ENCODE results near the gene LASP1NB.
"Not testable (repeated sequence)": the region's sequence is repeated elsewhere in the genome, so short reads cannot be mapped to it uniquely, and the experiment has no call there.

The LASP1NB gene

GRCh38 chr17:38926293-38927070 is 1.1 kb downstream of the LASP1NB start:
- Mint-ChIP-seq H3K9me3 (ENCODE audit: unreplicated experiment) (peaks cover 2% of the 10 kb centered on the region), H3K4me1 (ENCODE audit: low read depth, unreplicated experiment) (peaks cover 8% of the 10 kb centered on the region), H3K27me3 (ENCODE audit: unreplicated experiment) (no peaks in the 10 kb centered on the region), H3K4me3 (ENCODE audit: unreplicated experiment) (no peak overlapping the region), H3K36me3 (ENCODE audit: unreplicated experiment) (no peaks in the 10 kb centered on the region), H3K27ac (ENCODE audit: unreplicated experiment) (no peak overlapping the region)
- TF ChIP-seq, protein P1, sequence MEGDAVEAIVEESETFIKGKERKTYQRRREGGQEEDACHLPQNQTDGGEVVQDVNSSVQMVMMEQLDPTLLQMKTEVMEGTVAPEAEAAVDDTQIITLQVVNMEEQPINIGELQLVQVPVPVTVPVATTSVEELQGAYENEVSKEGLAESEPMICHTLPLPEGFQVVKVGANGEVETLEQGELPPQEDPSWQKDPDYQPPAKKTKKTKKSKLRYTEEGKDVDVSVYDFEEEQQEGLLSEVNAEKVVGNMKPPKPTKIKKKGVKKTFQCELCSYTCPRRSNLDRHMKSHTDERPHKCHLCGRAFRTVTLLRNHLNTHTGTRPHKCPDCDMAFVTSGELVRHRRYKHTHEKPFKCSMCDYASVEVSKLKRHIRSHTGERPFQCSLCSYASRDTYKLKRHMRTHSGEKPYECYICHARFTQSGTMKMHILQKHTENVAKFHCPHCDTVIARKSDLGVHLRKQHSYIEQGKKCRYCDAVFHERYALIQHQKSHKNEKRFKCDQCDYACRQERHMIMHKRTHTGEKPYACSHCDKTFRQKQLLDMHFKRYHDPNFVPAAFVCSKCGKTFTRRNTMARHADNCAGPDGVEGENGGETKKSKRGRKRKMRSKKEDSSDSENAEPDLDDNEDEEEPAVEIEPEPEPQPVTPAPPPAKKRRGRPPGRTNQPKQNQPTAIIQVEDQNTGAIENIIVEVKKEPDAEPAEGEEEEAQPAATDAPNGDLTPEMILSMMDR (IDR thresholded peaks at IDR 0.05; ENCODE audit: partially characterized antibody, unreplicated experiment), result no peak
- DNase-seq, result no peak

DNA sequence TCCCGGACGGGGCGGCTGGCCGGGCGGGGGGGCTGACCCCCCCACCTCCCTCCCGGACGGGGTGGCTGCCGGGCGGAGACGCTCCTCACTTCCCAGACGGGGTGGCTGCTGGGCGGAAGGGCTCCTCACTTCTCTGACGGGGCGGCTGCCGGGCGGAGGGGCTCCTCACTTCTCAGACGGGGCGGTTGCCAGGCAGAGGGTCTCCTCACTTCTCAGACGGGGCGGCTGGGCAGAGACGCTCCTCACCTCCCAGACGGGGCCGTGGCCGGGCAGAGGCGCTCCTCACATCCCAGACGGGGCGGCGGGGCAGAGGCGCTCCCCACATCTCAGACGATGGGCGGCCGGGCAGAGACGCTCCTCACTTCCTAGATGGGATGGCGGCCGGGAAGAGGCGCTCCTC is 5.4 kb downstream of the LASP1NB start:
- not testable (repeated sequence) for H3K36me3 Mint-ChIP-seq (ENCODE audit: unreplicated experiment); H3K4me3 Mint-ChIP-seq (ENCODE audit: unreplicated experiment); H3K27me3 Mint-ChIP-seq (ENCODE audit: unreplicated experiment)

DNA sequence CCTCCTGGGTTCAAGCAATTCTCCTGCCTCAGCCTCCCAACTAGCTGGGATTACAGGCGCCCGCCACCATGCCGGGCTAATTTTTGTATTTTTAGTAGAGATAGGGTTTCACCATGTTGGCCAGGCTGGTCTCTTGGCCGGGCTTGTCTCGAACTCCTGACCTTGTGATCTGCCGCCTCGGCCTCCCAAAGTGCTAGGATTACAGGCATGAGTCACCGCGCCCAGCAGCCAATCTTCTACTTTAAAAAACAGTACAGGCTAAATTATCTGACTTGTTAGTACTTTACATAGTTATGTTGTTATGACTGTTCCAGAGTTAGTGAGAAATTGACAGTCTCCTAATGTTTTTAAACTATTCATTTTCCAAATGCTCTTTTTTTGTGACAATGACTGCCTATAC is 8.5 kb downstream of the LASP1NB start:
- not testable (repeated sequence) for H3K27me3 Mint-ChIP-seq (ENCODE audit: unreplicated experiment); H3K36me3 Mint-ChIP-seq (ENCODE audit: unreplicated experiment); DNase-seq; H3K4me1 Mint-ChIP-seq (ENCODE audit: low read depth, unreplicated experiment); H3K27ac Mint-ChIP-seq (ENCODE audit: unreplicated experiment); H3K9me3 Mint-ChIP-seq (ENCODE audit: unreplicated experiment); H3K4me3 Mint-ChIP-seq (ENCODE audit: unreplicated experiment)

More for the DNA sequence above, 5.4 kb downstream of the LASP1NB start:
- DNase-seq; H3K4me1 Mint-ChIP-seq (ENCODE audit: low read depth, unreplicated experiment); H3K9me3 Mint-ChIP-seq (ENCODE audit: unreplicated experiment); H3K27ac Mint-ChIP-seq (ENCODE audit: unreplicated experiment): not testable (repeated sequence)

GRCh38 chr17:38939987-38940386 is 14.6 kb downstream of the LASP1NB start:
- Mint-ChIP-seq H3K4me3 (ENCODE audit: unreplicated experiment) (no peak overlapping the region), H3K27ac (ENCODE audit: unreplicated experiment) (no peak overlapping the region), H3K4me1 (ENCODE audit: low read depth, unreplicated experiment) (no peaks in the 10 kb centered on the region), H3K9me3 (ENCODE audit: unreplicated experiment) (no peaks in the 10 kb centered on the region), H3K36me3 (ENCODE audit: unreplicated experiment) (no peaks in the 10 kb centered on the region), H3K27me3 (ENCODE audit: unreplicated experiment) (peaks cover 2% of the 10 kb centered on the region)
- TF ChIP-seq, protein P1 (IDR thresholded peaks at IDR 0.05; ENCODE audit: partially characterized antibody, unreplicated experiment), result no peak
- DNase-seq, result no peak

GRCh38 chr17:38940404-38940803 is 15.0 kb downstream of the LASP1NB start:
- peaks cover 2% of the 10 kb centered on the region for H3K27me3 Mint-ChIP-seq (ENCODE audit: unreplicated experiment)
- TF ChIP-seq, protein P1 (IDR thresholded peaks at IDR 0.05; ENCODE audit: partially characterized antibody, unreplicated experiment), result no peak
- no peaks in the 10 kb centered on the region for H3K4me1 Mint-ChIP-seq (ENCODE audit: low read depth, unreplicated experiment)
- DNase-seq, result no peak
- H3K9me3 Mint-ChIP-seq (ENCODE audit: unreplicated experiment), result no peaks in the 10 kb centered on the region
- no peak overlapping the region for H3K4me3 Mint-ChIP-seq (ENCODE audit: unreplicated experiment)
- H3K27ac Mint-ChIP-seq (ENCODE audit: unreplicated experiment), result no peak overlapping the region
- no peaks in the 10 kb centered on the region for H3K36me3 Mint-ChIP-seq (ENCODE audit: unreplicated experiment)

DNA sequence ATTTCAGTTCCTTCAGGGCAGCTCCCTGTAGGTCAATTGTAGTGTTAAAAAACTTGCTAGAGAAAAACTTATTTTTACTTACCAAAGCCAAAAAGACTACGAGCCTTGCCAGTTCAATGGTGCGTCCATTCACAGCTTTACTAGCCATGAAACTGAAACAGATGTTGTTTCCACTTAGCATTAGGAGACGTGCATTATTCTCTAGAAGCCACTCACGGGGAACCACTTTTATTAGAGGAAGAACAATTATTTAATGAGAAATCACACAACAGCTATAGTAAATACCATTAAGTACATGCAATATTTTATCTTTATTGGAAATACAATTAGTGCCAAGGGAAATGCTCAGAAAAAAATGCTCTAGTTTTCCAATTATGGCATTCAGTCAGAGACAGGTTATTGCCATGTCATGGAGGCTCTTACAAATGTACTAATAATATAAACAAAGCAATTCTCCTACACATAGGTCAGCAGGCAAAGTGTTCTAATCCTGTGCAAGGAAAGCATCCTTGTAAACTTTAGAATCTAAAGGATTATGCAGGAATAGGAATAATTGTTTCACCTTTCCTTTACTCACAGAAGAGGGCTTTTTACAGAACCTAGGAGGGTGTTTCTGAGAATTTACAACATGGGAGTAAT is 17.4 kb downstream of the LASP1NB start:
- no peaks in the 10 kb centered on the region for H3K9me3 Mint-ChIP-seq (ENCODE audit: unreplicated experiment)

More for the DNA sequence above, 17.4 kb downstream of the LASP1NB start:
- no peaks in the 10 kb centered on the region for H3K27me3 Mint-ChIP-seq (ENCODE audit: unreplicated experiment)
- no peaks in the 10 kb centered on the region for H3K36me3 Mint-ChIP-seq (ENCODE audit: unreplicated experiment)
- H3K27ac Mint-ChIP-seq (ENCODE audit: unreplicated experiment), result no peak overlapping the region
- no peak overlapping the region for H3K4me3 Mint-ChIP-seq (ENCODE audit: unreplicated experiment)
- TF ChIP-seq, protein P1 (IDR thresholded peaks at IDR 0.05; ENCODE audit: partially characterized antibody, unreplicated experiment), result no peak
- H3K4me1 Mint-ChIP-seq (ENCODE audit: low read depth, unreplicated experiment), result no peaks in the 10 kb centered on the region
- DNase-seq, result no peak
